ENCODE data around the gene ABI2. TPM values are rescaled to one million over a fixed set of nuclear protein-coding genes. Genes with fewer than 3 reads are reported as not detected.
A peak's percentile ranks its signal among the peaks of the same experiment; 100 is the strongest.

ABI2 gene
- total and polyA plus RNA-seq, 2 of the 4 experiments (the other 2 are of a cell fraction): 35.7 to 54.0 TPM

DNA sequence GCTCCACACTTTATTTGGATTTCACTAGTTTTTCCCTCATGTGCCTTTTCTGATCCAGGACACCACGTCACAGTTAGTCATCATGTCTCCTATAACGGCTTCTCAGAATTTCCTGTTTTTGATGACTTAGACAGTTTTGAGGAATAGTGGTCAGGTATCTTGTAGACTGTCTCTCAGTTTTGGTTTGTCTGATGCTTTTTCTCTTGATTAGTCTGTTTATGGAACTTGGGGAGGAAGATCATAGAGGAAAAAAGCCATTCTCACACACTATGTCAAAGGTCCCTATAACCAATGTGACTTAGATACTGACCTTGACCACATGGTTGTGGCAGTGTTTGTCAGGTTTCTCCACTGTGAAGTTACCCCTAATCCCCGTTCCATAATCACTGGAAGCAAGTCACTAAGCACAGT lies 117.9 kb downstream of the ABI2 start:
- Histone ChIP-seq H4K8ac (ENCODE audit: low read depth in 2 of 2, low read length in 2 of 2) (peak overlapping the region; percentile 12 to 37; a peak in 1 of 4 replicates), H3K4me2 (ENCODE audit: low read depth, low read length) (peak overlapping the region; percentile 22; the same call in 1 of the 2 replicates), H3K23ac (ENCODE audit: low read depth, low read length) (peak overlapping the region; percentile 65; the same call in 1 of the 2 replicates), H3K79me1 (ENCODE audit: low read depth in 1 of 2, low read length in 2 of 2) (peaks cover 12 to 25% of the 10 kb centered on the region in 2 experiments; a peak in 3 of 4 replicates), H3K27me3 (ENCODE audit: control insufficient read depth, insufficient read depth, low read length) (no peaks in the 10 kb centered on the region), H4K91ac (ENCODE audit: insufficient read depth, low read depth, low read length) (peak overlapping the region; percentile 59), H3K9ac (ENCODE audit: low read depth, low read length) (no peak overlapping the region), H2BK20ac (ENCODE audit: low read depth, low read length) (peak overlapping the region; percentile 66), H4K20me1 (ENCODE audit: insufficient read depth, low read length) (peaks cover 3% of the 10 kb centered on the region; the same call in 1 of the 2 replicates), H3K4ac (ENCODE audit: low read depth, low read length) (peak overlapping the region; percentile 55; the same call in 1 of the 2 replicates), H3K36me3 (ENCODE audit: control insufficient read depth, insufficient read depth, low read length) (peaks cover 31% of the 10 kb centered on the region), H3K9me1 (ENCODE audit: insufficient read depth, low read length) (peaks cover 20% of the 10 kb centered on the region), H2AK9ac (replicated peaks; ENCODE audit: low read depth, low read length, poor library complexity) (no peak overlapping the region), H3K56ac (ENCODE audit: extremely low read depth, insufficient read depth, low read length) (0 out of 2 replicates have a peak overlapping the region, but pooled peaks have one; percentile 32), H2BK5ac (ENCODE audit: low read depth, low read length, poor library complexity, severe bottlenecking) (peak overlapping the region; percentile 76), H2BK120ac (ENCODE audit: low read depth, low read length) (peak overlapping the region; percentile 35), H3K4me3 (ENCODE audit: insufficient read depth, low read depth, low read length) (no peak overlapping the region), H3K4me1 (ENCODE audit: control insufficient read depth, insufficient read depth, low read length) (peaks cover 7% of the 10 kb centered on the region), H2BK15ac (ENCODE audit: low read depth, low read length) (peak overlapping the region; percentile 85; the same call in 1 of the 3 replicates), H3K9me3 (ENCODE audit: control insufficient read depth, insufficient read depth, low read length) (no peaks in the 10 kb centered on the region), H2AFZ (replicated peaks; ENCODE audit: low read length, poor library complexity) (no peak overlapping the region), H3K14ac (replicated peaks; ENCODE audit: low read depth, low read length) (peak overlapping the region; percentile 56; the same call in 1 of the 2 replicates), H2AK5ac (ENCODE audit: low read depth, low read length) (peak overlapping the region; percentile 72; the same call in 1 of the 2 replicates), H4K5ac (ENCODE audit: low read depth, low read length) (peak overlapping the region; percentile 59; the same call in 1 of the 2 replicates), H3K18ac (ENCODE audit: low read depth, low read length) (peak overlapping the region; percentile 88; the same call in 1 of the 2 replicates), H3K27ac (ENCODE audit: insufficient read depth, low read length) (peak overlapping the region; percentile 37; the same call in 1 of the 2 replicates)
- CTCF ChIA-PET: no interaction called here
- dilution Hi-C loops (cut with HindIII; ENCODE audit: low sequenced_read_pairs, unreplicated experiment) (no loop called here), in situ Hi-C loops (cut with MboI; ENCODE audit: low sequenced_read_pairs) (no loop called here), intact Hi-C loops (cut with micrococcal nuclease) (no loop called here)
- POLR2A ChIA-PET (ENCODE audit: unreplicated experiment): interaction anchor here (0.6 kb wide), 1 partner anchor 115 kb away, joined by 5 read pairs; no protein-coding TSS in a partner anchor
- ATAC-seq (ENCODE audit: low read depth): peak; percentile 66
- DNase-seq: peak; percentile 85
- 80% methylated on average over 1 of the region's 3 CpGs; no CpG with 5 or more reads in 1 of the 2 experiments for WGBS, 2 experiments (ENCODE audit: extremely low coverage in 2 of 2, insufficient read length in 1 of 2)
- TF ChIP-seq MAFK (IDR thresholded peaks at IDR 0.05; ENCODE audit: low read depth, low read length) (peak; percentile 95), MAZ (IDR thresholded peaks at IDR 0.05; ENCODE audit: borderline replicate concordance, low read depth, low read length) (no peak)
- BruUV-seq (replicated peaks): no TSS peak
